ENCODE results near the gene EMC1.
A peak's percentile ranks its signal among the peaks of the same experiment; 100 is the strongest.
"Not testable (repeated sequence)": the region's sequence is repeated elsewhere in the genome, so short reads cannot be mapped to it uniquely, and the experiment has no call there.

The EMC1 gene

DNA sequence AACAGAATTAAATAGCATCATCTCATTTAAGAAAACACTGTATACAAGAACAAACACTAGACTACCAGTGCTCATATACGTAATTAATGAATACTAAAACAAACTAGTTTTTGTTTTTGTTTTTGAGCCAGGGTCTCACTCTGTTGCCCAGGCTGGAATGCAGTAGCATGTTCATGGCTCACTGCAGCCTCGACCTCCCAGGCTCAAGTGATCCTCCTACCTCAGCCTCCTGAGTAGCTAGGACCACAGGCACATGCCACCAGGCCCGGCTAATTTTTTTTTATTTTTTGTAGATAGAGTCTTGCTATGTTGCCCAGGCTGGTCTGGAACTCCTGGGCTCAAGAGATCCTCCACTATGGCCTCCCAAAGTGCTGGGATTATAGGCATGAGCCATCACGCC, 34.7 kb downstream of the EMC1 start:
- DNase-seq (ENCODE audit: low spot score) = not testable (repeated sequence)

DNA sequence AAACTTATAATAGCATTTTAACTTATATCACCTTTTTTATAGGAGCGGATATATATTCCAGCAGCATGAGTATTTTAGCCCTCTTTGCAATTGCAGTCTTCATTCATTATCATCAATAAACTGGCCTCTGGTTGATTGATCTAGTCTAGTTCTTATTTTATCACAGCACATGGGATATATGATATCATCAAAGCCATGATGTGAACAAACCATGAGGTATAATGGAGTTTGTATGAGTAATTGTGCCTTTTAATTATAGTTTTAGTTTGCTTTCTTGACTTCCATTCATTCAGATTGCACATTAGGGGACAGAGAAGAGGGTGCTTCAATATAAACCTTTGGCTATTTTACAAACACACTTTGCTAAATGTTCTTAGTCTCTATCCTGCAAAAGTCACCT, 37.7 kb downstream of the EMC1 start:
- DNase-seq (ENCODE audit: low spot score) = no peak

DNA sequence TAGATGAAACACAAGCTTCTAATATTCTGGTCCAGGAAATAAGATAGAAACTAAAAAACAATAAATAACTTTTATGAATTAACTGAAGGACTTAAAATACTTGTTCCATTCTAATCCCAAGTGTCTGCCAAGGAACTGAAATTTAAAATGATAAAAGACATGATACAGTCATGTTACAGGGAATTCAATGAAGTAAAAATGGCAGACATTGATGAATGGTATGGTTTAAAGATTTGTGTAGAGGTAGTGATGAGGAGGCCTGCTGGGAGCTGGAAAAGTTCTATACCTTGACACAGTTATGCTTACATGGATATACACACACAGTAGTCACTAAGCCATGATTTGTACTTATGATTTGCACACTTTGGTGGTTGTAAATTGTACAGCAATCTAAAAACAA, 39.2 kb downstream of the EMC1 start:
- DNase-seq (ENCODE audit: low spot score) = no peak

DNA sequence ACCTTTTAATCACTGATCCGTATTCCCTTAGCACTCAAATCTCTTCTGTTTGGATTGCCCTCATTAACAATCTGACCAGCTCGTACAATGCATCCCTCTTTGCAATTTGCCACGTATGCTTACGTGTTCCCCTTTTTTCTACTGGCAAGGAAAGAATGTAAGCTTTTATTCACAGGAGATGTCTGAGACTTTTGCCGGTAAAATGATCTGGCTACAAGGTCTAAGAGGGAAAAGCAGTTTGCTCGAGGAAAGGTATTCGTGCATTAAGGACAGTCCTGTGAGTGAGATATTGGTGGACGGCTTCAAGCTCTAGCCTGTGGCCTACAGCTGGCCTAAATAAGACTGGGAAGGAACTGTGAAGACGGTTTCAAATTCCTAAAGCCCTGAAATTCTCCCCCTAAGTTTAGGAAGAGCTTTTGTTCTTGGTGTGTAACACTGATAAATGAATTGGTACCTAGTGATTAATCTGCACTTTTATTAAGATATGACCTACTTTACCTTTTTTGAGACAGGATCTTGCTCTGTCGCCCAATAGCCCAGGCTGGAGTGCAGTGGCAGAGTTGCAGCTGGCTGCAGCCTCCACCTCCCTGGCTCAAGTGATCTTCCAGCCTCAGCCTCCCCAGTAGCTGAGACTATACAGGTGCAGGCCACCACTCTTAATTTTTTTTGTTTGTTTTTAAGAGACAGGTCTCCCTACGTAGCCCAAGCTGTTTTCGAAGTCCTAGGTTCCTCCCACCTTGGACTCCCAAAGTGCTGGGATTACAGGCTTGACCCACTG, 40.4 kb downstream of the EMC1 start:
- DNase-seq (ENCODE audit: low spot score) = peak; percentile 32

DNA sequence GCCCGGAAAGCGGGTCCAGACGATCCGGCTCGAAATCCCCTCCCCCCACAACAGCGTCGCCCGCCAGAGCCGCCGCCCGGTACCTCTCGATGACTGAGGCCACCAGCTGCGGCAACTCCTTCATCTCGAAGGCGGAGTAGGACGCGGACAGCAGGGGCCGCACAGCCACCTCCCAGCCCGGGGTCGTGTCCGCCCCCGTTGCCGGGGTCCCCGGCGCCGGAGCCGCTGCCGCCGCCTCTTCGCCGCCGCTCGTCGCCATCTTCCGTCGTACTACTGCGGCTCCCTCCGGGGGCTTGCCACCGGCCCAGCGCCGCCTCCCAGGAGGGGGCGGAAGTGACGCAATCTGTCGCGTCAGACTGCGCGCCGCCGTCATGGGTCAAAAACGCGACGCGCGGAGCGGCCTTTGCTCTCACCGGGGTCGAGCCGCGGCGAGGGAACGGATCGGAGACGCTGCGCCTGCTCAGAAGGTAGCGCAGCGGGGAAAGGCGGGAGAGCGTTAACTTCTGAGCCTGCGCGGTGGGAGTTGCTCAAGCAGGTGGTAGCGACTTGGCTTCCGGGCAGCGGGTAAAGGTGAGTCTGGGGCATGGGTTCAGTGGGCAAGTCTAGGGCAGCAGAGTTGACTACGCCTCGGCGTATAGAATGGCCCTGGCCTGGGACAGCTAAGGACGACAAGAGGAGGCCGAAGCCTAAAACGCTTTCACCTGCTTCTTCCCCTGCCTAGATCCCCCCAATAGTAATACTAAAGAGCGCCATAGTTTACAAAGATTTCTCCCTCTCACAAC, 41.1 kb downstream of the EMC1 start, which contains the start of gene UBR4:
Gene UBR4, minus strand, starts transcription at position 277 of the 782 bp plus-strand sequence. Its CDS starts 18 bp downstream, at position 259.
- DNase-seq (ENCODE audit: low spot score) = peak; percentile 88

DNA sequence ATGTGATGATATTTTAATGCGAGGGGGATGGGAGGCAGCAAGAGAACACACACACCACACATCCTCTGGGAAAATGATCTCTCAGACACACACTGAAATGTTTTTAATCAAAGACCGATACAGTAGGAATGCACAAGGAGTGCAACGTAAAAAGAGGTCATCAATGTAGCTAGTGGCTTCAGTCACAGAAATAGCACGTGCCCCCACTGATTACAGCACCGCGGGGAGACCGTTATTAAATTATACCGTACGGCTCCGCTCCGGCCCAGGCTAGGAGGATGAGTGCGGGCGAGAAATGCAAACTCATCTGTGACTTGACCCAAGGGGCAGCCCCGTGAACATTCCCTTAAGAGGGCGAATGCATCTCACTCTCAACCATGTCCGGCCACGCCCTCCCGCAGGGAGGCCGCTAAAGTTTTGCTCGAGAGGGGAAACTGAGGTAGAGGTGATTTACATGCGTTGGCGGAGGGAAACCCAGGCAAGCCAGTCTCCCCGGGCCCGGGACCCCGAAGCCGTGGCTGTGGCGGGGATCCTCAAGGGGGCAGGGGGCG, 41.8 kb downstream of the EMC1 start:
- peak; percentile 26 for DNase-seq (ENCODE audit: low spot score)

DNA sequence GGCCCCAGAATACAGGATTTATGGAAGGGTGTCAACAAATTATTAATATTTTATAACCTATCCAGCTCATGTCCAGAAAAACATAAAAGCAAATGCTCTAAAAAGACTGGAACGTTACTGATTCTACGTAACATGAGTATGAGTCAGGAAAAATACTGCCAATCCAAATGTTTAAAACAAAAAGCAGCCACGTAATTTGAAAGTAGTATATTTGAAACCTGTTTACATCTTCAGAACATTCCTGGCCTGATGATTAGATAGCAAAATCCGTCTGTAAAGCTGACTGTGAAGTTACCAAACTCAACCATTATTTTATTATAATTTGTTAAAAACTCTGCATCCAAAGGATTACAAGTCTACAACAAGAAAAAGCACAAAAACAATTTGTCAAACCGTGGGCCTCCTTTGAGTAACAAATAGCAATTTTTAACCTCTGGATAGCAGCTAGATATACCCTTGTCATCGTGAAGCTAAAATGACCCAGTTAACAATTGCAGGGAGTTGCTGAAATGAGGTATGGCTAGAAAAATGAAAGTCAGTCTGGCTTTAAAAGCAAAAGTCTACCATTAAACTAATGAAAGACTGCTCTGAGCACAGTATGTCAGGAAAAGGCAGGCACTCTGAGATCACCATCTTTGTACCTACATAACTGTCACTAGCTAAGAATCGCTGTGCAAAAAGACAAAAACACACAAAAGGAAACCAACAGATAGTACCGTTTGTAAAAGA, 42.5 kb downstream of the EMC1 start:
- no peak for DNase-seq (ENCODE audit: low spot score)

DNA sequence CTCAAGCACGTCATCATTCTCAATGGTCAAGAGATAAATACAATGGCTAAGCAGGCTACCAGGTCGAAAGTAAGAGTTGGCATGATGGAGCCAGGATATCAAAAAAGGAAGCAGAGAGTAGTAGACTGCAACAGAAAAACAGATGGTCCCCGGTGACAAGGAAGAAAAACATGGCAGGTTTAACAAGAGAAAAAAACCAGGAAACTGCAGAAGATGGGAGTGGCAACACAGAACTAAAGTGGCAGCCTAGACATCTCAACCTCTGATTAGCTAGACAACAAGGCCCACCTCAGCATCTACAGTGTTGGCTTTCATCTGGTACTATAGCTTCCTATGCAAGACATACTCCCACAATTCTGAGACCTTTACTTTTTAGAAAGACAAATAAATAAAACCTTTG, 44.4 kb downstream of the EMC1 start:
- DNase-seq (ENCODE audit: low spot score) = no peak

DNA sequence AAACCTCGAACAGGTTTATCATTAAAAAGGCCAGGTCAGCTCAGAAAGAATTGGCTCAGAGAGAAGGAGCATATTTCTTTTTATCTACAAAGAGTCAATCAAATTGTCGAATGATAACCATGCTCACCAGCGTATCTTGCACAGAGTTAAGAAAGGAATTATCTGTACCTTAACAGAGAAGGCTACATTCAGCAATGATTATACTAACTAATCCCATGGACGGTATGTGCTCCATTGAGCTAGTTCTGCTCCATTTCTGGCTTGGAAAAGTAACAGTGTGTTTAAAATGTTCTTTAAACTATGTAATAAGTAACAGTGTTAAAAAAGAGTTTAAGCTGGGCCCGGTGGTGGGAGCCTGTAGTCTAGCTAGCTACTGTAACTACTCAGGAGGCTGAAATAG, 45.5 kb downstream of the EMC1 start:
- no peak for DNase-seq (ENCODE audit: low spot score)

DNA sequence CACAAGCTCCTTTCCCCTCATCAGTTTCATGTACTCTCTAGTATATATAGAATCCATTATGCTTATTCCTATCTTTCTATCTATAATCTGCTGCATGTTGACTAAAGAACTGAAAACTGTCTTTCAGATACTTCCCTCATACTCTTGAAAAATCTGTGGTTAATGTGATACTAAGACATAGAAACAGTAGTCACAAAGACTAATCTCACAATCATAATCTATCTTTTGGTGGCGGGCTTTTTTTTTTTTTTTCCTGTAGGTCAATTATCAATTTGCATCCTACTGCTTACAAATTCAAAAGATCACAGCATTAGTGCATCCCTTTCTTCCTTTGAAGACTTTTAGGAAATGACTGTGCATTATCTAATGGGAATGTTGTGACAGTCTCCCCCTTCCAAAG, 45.9 kb downstream of the EMC1 start:
- no peak for DNase-seq (ENCODE audit: low spot score)

DNA sequence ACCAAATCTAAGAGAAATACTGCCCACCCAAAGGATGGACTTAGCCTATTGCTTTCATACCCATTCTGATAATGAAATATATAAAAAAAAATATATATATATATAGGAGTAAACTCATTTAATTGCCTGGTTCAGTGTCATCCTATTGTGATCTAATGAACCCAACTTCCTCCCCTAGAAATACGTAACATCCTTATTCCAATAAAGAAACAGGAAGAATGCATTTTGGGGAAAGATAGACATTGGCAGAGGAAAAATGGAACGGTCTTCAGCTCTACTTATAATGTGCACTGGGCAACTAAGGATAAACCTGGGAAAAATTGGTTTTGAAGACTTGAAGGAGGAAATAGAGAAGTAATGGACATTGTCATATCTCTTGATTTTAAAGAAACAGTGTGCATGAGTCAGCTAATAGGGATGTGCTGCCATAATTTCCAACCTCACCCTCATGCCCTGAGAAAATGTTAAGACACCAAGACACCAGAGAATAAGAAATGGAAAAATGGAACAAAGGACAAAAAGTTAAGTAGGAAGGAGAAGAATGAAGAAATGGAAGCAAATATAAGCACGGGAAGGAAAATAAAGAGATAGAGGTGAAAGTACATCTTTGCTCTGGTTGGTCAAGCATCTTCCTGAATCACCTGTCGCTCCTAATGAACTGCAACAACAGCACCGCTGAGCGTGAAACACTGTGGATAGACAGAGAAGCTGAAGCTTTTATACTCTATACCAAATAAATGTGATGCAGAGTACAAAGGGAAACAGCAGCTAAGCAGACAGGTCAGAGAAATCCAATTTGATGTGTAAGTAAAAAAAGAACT, 46.7 kb downstream of the EMC1 start:
- no peak for DNase-seq (ENCODE audit: low spot score)

DNA sequence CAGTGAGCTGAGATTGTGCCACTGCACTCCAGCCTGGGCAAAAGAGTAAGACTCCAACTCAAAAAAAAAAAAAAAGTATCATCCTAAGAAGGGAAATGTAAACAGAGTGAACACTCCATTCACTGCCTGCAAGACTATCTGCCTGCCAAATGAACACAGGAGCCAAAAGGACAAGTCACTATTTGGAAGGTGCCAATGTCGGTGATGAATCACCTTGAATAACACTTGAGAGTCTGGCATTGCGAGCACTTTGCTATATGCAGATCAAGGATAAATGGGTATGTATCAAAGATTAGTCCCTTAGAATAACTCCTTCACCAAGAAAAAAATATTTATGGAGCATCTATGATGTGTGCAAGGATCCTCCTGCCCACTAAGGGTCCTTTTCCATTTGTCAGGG, 47.9 kb downstream of the EMC1 start:
- DNase-seq (ENCODE audit: low spot score) = peak; percentile 45

DNA sequence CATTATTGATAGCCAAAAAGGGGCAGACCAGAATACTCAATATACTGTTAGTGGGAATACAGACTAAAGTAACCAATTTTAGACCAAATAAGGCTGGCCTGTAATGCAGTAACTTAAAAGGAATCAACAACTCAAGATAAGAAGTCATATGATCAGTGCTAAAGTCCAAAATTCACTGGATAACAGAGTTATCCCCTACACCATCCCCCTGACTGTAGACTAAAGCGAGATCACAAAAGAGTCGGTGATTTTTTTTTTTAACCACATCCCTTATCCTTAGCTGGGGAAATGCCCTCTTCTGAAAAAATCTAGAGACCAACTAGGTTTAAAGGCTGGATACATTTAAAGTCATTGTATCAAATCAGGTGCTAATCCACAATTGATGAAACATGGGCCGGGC, 48.9 kb downstream of the EMC1 start:
- no peak for DNase-seq (ENCODE audit: low spot score)

DNA sequence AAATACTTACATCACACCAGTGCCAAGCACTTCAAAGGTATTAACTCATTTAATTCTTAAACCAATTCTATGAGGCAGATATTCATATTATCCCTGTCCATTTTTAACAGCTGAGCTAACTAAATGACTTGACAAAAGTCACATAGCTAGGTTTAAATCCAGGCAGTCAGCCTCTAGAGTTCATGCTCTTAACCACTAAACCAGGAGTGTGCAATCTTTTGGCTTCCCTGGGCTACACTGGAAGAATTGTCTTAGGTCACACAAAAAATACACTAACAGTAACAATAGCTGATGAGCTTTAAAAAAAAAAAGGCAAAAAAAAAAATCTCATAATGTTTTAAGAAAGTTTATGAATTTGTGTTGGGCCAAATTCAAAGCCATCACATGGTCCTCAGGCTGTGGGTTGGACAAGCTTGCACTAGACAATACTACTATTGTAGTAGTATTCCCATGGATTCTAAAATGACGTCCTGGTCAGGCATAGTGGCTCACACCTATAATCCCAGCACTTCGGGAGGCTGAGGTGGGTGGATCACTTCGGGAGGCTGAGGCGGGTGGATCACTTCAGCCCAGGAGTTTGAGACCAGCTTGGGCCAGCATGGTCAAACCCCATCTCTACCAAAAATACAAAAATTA, 51.2 kb downstream of the EMC1 start:
- peak; percentile 25 for DNase-seq (ENCODE audit: low spot score)

DNA sequence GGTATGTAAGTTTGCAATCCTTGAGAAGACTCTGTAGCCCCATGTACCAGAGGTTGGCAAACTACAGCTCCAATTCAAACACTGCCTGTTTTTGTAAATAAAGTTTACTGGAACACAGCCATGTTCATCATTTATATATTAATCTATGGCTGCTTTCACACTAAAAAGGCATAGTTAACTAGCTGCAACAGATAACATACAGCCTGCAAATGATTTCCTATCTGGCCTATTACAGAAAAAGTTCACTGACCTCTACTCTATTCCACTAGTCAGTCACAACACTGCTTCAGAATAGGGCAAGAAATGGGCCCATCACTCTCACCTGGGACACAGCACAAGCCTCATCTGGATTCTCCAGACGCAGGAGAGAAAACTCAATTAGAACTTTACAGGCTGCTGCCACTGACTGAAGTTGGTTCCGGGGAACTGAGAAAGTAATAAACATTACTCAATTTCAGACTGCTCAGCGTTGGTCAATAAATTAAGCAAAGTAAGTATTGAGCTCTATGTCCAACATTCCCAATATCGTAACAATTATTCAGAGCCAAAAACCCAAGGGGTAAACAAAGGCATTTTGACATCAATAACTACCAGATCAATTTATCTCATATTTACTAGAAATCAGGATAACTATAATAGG, 51.9 kb downstream of the EMC1 start:
- no peak for DNase-seq (ENCODE audit: low spot score)

DNA sequence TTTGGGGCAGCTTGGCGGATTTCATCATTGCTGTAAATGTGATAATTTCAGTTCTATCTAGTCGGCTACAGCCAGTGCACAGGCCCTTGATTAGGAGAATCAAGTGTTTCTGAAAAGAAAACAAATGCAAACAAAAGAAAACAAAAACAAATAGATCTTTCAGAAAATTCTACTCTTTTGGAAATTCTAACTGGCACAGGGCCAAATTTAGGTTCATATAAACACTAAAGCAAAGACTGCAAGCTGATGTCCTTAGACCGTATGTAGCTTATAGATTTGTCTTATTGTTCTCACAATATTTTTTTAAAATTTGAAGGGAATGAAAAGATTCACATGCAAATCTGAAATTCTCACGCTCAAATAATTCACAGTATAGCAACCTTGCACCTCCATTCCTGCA, 52.5 kb downstream of the EMC1 start:
- DNase-seq (ENCODE audit: low spot score) = no peak

DNA sequence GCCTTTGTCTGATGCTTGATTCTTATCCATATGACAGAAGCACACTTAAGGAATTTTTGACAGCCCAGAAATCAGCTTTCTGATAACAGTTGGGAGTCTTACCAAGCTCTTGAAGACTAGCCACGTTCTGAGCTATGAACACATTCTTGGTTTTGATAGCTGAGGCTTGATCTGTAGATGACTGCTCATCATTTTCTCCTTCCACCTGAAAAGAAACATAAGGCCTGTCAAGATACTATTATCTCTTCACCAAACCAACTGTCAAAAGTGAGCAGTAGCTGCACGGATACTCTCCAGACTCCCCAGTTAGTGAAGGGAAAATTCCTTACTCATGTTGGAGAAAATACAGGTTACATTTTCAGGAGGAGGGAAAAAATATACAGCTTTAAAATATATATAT, 53.5 kb downstream of the EMC1 start:
- DNase-seq (ENCODE audit: low spot score) = no peak

DNA sequence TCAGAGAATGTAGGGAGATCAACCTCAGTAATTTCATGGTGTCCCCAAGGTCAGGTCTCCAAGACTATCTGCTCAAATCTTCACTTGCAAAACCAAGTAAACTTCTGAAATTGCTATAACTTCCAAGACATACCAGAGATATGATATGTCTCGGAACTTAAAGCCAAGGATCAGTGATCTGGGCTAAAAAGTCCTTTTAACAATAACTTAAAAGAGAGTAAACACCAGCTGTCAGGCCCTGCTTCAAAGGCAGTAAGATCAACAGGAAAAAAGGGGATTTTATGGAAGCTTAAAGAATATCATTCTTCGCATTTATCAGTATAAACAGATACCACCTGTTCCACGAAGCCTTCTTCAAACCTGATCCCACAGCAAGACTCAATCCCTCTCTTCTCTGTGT, 55.0 kb downstream of the EMC1 start:
- no peak for DNase-seq (ENCODE audit: low spot score)

DNA sequence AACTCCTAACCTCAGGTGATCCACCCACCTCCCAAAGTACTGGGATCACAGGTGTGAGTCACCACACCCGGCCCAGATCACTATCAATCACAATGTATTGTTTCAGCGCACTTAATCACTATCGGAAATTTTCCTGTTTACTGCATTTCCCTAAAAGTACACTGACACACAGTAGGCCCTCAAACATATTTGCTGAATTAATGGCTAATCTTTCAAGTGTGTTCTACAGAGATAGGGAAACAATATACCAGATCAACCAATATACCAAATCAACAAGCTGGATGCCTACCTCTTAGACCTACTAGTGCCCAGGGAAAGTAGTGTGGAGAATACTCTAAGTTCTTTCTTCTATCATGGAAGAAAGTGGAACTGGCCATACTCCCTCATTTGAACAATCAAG, 58.3 kb downstream of the EMC1 start:
- no peak for DNase-seq (ENCODE audit: low spot score)

DNA sequence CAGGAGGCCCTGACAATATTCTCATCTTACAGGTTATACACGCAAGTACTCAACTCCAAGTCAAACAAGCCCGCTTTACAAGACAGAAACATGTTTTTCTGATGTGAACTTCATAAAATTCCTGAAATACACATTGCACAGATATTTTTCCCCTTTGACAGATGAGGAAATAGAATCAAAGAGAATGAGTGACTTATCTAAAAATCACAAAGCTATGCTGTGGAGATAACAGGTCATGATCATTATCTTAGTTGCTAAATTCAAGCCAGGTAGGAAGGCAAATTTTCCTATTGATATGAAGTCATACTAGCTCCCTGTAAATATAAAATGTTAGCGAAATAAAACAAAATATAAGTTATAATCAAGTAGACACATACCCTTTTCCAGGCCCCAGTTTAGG, 59.5 kb downstream of the EMC1 start:
- no peak for DNase-seq (ENCODE audit: low spot score)

DNA sequence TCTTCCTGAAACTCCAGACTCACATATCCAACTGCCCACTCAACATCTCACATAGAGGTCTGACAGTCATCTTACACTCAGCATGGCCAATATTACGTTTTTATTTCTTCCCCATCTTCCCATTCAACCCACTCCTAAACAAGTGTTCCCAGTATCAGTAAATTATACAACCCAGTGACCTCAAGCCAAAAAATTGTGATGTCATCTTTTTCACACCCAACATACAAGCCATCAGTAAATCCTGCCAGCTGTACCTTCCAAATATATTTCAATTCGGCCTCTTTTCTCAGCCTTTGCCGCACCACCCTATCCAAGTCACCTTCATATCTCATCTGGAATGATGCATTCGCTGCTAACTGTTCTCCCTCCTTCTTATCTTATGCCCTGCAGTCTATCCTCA, 60.9 kb downstream of the EMC1 start:
- DNase-seq (ENCODE audit: low spot score) = no peak
